ENCODE measurements around the gene SLC44A4. TPM values are rescaled to one million over a fixed set of nuclear protein-coding genes. Genes with fewer than 3 reads are reported as not detected.

The SLC44A4 gene
- total and polyA plus RNA-seq, 5 donors, result 0.05 TPM; not detected in 4

DNA sequence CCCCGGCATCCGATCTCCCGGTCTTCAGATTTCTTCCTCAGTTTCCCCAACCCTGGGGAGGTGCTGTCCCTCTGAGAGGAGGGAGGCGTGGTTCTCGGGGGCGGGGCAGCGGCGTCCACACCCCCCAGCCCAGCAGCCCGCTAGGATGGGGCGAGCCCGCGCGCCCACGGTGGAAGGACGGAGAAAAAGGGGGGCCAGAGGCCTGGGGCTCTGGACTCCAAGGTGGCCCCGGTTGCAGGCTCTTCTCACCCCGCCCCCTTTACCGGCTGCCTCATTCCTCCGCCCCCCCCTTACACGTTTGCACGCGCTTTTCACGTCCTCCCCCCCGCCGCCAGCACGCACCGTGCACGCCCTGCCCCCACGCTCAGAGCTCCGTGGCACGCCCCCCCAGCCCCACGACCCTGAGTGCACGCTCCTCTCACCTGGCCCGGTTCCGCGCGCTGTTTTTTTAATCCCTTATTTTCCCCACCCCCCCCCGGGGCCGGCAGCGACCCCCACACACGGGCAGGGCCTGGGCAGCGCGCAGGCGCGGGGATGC is 22.7 kb upstream of the SLC44A4 start:
- Histone ChIP-seq H3K4me1 (ENCODE audit: control insufficient read depth, insufficient read depth, low read length) (peaks cover 9% of the 10 kb centered on the region), H3K27ac (ENCODE audit: low read length) (peak overlapping the region; percentile 77), H3K27me3 (ENCODE audit: control insufficient read depth, insufficient read depth) (no peaks in the 10 kb centered on the region), H3K9me3 (ENCODE audit: control insufficient read depth, low read length) (no peaks in the 10 kb centered on the region), H3K4me3 (ENCODE audit: low read length) (peak overlapping the region; percentile 78)
- peak in 2 of 3 donors; percentile 74 to 89 for DNase-seq
- under 1% methylated on average over 45 of the region's 45 CpGs for WGBS
- peak; percentile 43 to 47 for ATAC-seq
- intact Hi-C loops (cut with DNase I), result loop anchor here in 3 of 4 donors (5.0 to 10.0 kb wide), 2 partner anchors 53 to 56 kb away; partner anchors contain the start of genes NELFE (in 3 of the 3) and SKIC2 (in 3 of the 3)

DNA sequence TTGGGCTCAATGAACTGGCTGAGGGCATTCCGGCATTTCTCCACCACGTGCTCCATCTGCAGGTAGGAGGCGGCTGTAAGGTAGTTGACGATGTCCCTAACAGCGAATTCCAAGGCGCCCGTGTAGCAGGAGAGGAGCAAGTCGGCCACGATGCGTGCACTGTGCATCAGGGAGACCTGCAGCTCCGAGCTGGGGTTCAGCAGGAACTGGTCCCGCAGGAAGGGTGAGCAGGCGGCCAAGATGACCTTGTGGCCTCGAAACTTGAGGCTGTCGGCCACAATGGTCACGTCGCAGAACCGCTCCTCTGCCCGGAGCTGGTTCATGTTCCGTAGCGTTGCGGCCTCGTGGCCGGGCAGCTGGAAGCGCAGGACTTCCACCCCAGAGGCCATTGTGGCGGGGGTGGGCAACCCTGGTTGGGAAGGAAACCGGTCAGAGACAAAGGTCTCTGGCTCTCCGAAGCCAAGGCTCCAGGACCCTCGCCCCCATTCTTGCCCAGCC is 22.2 kb upstream of the SLC44A4 start:
- Histone ChIP-seq H3K27ac (ENCODE audit: low read length) (peak overlapping the region; percentile 77), H3K4me1 (ENCODE audit: control insufficient read depth, insufficient read depth, low read length) (peaks cover 9% of the 10 kb centered on the region), H3K4me3 (ENCODE audit: low read length) (peak overlapping the region; percentile 78), H3K27me3 (ENCODE audit: control insufficient read depth, insufficient read depth) (no peaks in the 10 kb centered on the region), H3K9me3 (ENCODE audit: control insufficient read depth, low read length) (no peaks in the 10 kb centered on the region)
- intact Hi-C loops (cut with DNase I), result loop anchor here in 3 of 4 donors (5.0 to 10.0 kb wide), 2 partner anchors 54 to 56 kb away; partner anchors contain the start of genes NELFE (in 3 of the 3) and SKIC2 (in 3 of the 3)
- 28% methylated on average over 29 of the region's 29 CpGs for WGBS
- DNase-seq (peak in 1 of 3 donors; percentile 65), ATAC-seq (no peak)

DNA sequence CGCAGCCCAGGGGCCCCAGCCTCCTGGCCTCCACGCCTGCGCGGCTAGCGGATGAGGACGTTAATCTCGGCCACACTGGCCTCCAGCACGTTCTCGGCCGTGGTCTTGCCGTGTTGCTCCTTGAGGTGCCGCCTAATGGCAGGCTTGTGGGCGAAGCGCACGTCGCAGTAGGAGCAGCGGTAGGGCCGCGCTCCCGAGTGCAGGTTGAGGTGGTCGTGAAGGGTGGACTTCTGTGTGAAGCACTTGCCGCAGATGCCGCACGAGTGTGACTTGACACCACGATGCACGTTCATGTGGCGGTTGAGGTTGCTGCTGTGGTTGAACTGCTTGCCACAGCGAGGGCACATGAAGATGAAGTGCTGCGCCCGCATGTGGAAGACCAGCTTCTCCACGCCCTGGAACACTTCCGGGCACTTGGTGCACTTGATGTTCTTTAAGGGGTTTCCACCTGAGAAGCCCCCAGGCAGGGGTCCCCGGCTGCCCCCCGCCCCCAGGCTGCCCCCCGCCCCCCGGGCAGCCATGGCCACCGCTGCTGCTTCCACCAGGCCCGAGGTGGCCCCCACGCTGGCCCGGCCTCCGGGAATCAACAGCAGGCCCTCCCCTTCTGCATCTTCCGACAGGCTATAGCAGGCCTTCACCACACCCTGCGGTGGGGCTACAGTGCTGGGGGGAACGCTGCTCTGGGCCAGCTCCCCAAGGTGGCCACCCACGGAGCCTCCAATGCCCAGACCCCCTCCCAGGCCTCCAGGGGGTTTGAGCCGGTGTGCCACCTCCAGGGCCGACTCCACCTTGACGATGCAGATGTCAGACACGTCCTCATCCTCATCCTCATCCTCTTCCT is 21.3 kb upstream of the SLC44A4 start:
- Histone ChIP-seq H3K4me3 (ENCODE audit: low read length) (no peak overlapping the region), H3K4me1 (ENCODE audit: control insufficient read depth, insufficient read depth, low read length) (peaks cover 9% of the 10 kb centered on the region), H3K27me3 (ENCODE audit: control insufficient read depth, insufficient read depth) (no peaks in the 10 kb centered on the region), H3K27ac (ENCODE audit: low read length) (no peak overlapping the region), H3K9me3 (ENCODE audit: control insufficient read depth, low read length) (no peaks in the 10 kb centered on the region)
- intact Hi-C loops (cut with DNase I), result loop anchor here (5.0 to 10.0 kb wide), 2 partner anchors 55 to 57 kb away; partner anchors contain the start of genes NELFE (in 4 of the 4) and SKIC2 (in 4 of the 4)
- 82% methylated on average over 49 of the region's 49 CpGs for WGBS
- DNase-seq, result peak in 2 of 3 donors; percentile 57 to 68
- no peak for ATAC-seq

DNA sequence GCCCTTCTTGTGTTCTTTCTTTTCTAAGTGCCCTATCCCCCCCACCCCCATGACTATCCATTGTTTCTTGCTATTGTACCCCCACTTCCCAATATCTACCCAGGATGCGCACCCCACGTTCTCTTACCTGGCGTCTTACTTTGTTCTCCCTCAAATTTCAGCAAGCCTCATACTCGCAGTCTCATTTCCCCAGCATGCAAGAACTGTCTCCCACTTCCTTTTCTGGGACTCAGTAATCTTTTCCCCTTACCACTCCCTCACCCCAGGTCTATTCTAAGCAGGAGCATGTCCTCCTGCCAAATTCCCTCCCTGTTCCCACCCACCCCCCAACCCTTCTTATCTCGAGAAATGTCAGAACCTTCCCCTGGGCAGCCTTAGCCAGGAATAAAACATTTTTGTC is 20.4 kb upstream of the SLC44A4 start:
- DNase-seq (no peak), ATAC-seq (no peak)
- no peak overlapping the region for H3K27ac ChIP-seq (ENCODE audit: low read length)
- intact Hi-C loops (cut with DNase I), result loop anchor here in 1 of 4 donors (10.0 kb wide), 1 partner anchor 56 kb away; the partner anchor contains the start of genes NELFE and SKIC2
- H3K4me1 ChIP-seq (ENCODE audit: control insufficient read depth, insufficient read depth, low read length), result peaks cover 9% of the 10 kb centered on the region
- WGBS, result 44% methylated on average over 5 of the region's 5 CpGs
- H3K4me3 ChIP-seq (ENCODE audit: low read length), result no peak overlapping the region
- H3K9me3 ChIP-seq (ENCODE audit: control insufficient read depth, low read length), result no peaks in the 10 kb centered on the region
- no peaks in the 10 kb centered on the region for H3K27me3 ChIP-seq (ENCODE audit: control insufficient read depth, insufficient read depth)

DNA sequence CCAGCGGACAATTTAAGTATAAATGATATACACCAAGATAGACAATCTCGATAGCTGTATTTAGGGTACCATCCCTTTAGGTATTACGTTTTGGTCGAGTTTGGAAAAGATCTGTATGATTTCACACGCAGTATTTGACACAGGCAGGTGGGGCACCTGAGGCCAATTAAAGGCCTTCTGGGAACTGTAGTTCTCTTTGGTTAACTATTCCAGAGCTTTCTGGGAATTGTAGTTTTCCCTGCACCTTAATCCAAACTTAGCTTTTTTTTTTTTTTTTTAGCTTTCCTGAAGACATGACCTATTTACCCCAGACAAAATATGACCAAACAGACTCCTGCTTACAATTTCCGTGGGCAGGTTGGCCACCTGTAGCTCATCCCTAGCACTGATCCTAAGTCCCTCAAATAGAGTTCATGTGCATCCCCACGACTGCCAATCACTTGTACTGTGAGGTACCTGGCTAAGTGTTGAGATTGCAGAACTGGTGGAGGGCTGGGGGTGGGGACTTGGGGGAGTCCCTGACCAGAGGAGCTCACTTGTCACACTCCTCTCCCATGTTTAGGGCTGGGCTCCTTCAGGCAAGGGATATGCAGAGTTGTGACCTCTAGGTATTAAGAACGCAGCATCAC is 19.7 kb upstream of the SLC44A4 start:
- DNase-seq, result peak in 1 of 3 donors; percentile 47
- no peaks in the 10 kb centered on the region for H3K9me3 ChIP-seq (ENCODE audit: control insufficient read depth, low read length)
- H3K27me3 ChIP-seq (ENCODE audit: control insufficient read depth, insufficient read depth), result no peaks in the 10 kb centered on the region
- intact Hi-C loops (cut with DNase I), result loop anchor here in 1 of 4 donors (10.0 kb wide), 1 partner anchor 56 kb away; the partner anchor contains the start of genes NELFE and SKIC2
- peak in 1 of 2 donors; percentile 26 for ATAC-seq
- H3K4me3 ChIP-seq (ENCODE audit: low read length), result peak overlapping the region; percentile 98
- peaks cover 9% of the 10 kb centered on the region for H3K4me1 ChIP-seq (ENCODE audit: control insufficient read depth, insufficient read depth, low read length)
- 13% methylated on average over 8 of the region's 8 CpGs for WGBS
- H3K27ac ChIP-seq (ENCODE audit: low read length), result peak overlapping the region; percentile 96

- Histone ChIP-seq H3K4me1 (ENCODE audit: control insufficient read depth, insufficient read depth, low read length) (peaks cover 9% of the 10 kb centered on the region), H3K9me3 (ENCODE audit: control insufficient read depth, low read length) (no peaks in the 10 kb centered on the region), H3K27me3 (ENCODE audit: control insufficient read depth, insufficient read depth) (no peaks in the 10 kb centered on the region), H3K27ac (ENCODE audit: low read length) (peak within 1 kb of the TSS; percentile 96), H3K4me3 (ENCODE audit: low read length) (peak within 1 kb of the TSS; percentile 98)
- ATAC-seq, result peak; percentile 68 to 72
- intact Hi-C loops (cut with DNase I), result loop anchor here in 1 of 4 donors (10.0 kb wide), 1 partner anchor 57 kb away; the partner anchor contains the start of genes NELFE and SKIC2
- DNase-seq, result peak; percentile 83 to 94 (median 94)
- under 1% methylated on average over 49 of the region's 49 CpGs for WGBS
Measured at GRCh38 chr6:31897612-31898382, 19.0 kb upstream of the SLC44A4 start, which contains the start of gene EHMT2. EHMT2 (minus strand) TSS chr6:31897698; CDS start chr6:31897677, 21 bp downstream.

- DNase-seq (peak in 2 of 3 donors; percentile 61 to 69), ATAC-seq (no peak)
- peaks cover 9% of the 10 kb centered on the region for H3K4me1 ChIP-seq (ENCODE audit: control insufficient read depth, insufficient read depth, low read length)
- H3K27ac ChIP-seq (ENCODE audit: low read length), result peak overlapping the region; percentile 56
- H3K4me3 ChIP-seq (ENCODE audit: low read length), result peak overlapping the region; percentile 98
- WGBS, result 1% methylated on average over 57 of the region's 62 CpGs
- intact Hi-C loops (cut with DNase I), result loop anchor here in 1 of 4 donors (10.0 kb wide), 1 partner anchor 58 kb away; the partner anchor contains the start of genes NELFE and SKIC2
- no peaks in the 10 kb centered on the region for H3K27me3 ChIP-seq (ENCODE audit: control insufficient read depth, insufficient read depth)
- no peaks in the 10 kb centered on the region for H3K9me3 ChIP-seq (ENCODE audit: control insufficient read depth, low read length)
Measured at GRCh38 chr6:31896856-31897611, 18.2 kb upstream of the SLC44A4 start.

- Histone ChIP-seq H3K9me3 (ENCODE audit: control insufficient read depth, low read length) (no peaks in the 10 kb centered on the region), H3K4me1 (ENCODE audit: control insufficient read depth, insufficient read depth, low read length) (peaks cover 9% of the 10 kb centered on the region), H3K4me3 (ENCODE audit: low read length) (peak overlapping the region; percentile 98), H3K27ac (ENCODE audit: low read length) (peak overlapping the region; percentile 56), H3K27me3 (ENCODE audit: control insufficient read depth, insufficient read depth) (no peaks in the 10 kb centered on the region)
- ATAC-seq (no peak), DNase-seq (peak in 1 of 3 donors; percentile 34)
- intact Hi-C loops (cut with DNase I), result loop anchor here in 1 of 4 donors (10.0 kb wide), 1 partner anchor 58 kb away; the partner anchor contains the start of genes NELFE and SKIC2
- whole genome bisulfite sequencing, result 42% methylated on average over 4 of the region's 4 CpGs
Measured at GRCh38 chr6:31896493-31896855, 17.7 kb upstream of the SLC44A4 start.

DNA sequence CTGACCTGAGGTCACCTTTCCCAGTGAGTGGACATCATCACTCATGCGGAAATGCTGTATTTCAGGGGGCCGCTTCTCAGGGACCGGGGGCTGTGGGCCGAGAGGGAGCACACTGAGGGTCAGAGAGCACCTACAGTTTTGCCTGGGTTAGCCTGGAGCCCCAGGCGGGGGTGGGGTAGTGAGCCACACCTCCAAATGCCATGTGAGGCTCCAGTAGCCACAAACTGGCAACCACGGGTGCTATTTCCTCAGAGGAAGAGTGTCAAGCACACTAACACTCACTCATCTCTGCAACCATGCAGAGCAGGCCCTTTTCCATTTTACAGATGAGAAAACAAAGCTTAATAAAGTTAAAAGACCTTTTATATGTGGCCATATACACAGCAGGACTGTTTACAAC is 14.0 kb upstream of the SLC44A4 start:
- no peaks in the 10 kb centered on the region for H3K9me3 ChIP-seq (ENCODE audit: control insufficient read depth, low read length)
- ATAC-seq (no peak), DNase-seq (no peak)
- no peaks in the 10 kb centered on the region for H3K27me3 ChIP-seq (ENCODE audit: control insufficient read depth, insufficient read depth)
- WGBS, result 83% methylated on average over 6 of the region's 6 CpGs
- intact Hi-C loops (cut with DNase I), result loop anchor here in 1 of 4 donors (10.0 kb wide), 1 partner anchor 62 kb away; the partner anchor contains the start of genes NELFE and SKIC2
- H3K4me3 ChIP-seq (ENCODE audit: low read length), result no peak overlapping the region
- no peak overlapping the region for H3K27ac ChIP-seq (ENCODE audit: low read length)
- no peaks in the 10 kb centered on the region for H3K4me1 ChIP-seq (ENCODE audit: control insufficient read depth, insufficient read depth, low read length)

Measured in right cardiac atrium (tissue), 5 donors.